SW 1271 (cell line): ENCODE measurements around the gene RDH11.

Experiments used
- DNase-seq, 2 experiments: peaks; one replicate each; lab custom pipeline; 2025; lab: John Stamatoyannopoulos, UW

Gene RDH11

GRCh38 chr14:67650151-67650550 lies 45.4 kb downstream of the RDH11 start:
- no peak for DNase-seq

- no peak for DNase-seq
Observed at GRCh38 chr14:67646131-67646530, 49.4 kb downstream of the RDH11 start.

- DNase-seq: no peak
Observed at GRCh38 chr14:67645414-67645813, 50.1 kb downstream of the RDH11 start.

GRCh38 chr14:67644428-67644827 lies 51.1 kb downstream of the RDH11 start:
- DNase-seq: no peak

- no peak for DNase-seq
Observed at GRCh38 chr14:67643713-67644112, 51.9 kb downstream of the RDH11 start.

GRCh38 chr14:67641902-67642749 lies 53.4 kb downstream of the RDH11 start:
- no peak for DNase-seq

DNA sequence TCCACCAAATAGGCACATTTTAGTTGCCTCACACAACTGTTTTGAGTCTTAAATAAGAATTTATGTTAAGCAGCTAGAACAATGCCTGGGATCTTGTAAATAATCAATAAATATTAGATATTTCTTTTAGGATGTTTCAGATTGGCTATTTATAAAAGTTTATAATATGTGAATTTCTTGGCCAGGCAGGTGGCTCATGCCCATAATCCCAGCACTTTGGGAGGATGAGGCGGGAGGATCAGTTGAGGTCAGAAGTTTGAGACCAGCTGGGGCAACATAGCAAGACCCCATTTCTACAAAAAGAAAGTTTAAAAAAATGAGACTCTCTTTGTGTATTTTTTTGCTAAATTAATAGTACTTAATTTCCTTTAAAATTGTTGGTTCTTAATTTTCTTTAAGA lies 54.1 kb downstream of the RDH11 start:
- no peak for DNase-seq

GRCh38 chr14:67638642-67639041 lies 56.9 kb downstream of the RDH11 start:
- DNase-seq: no peak

DNA sequence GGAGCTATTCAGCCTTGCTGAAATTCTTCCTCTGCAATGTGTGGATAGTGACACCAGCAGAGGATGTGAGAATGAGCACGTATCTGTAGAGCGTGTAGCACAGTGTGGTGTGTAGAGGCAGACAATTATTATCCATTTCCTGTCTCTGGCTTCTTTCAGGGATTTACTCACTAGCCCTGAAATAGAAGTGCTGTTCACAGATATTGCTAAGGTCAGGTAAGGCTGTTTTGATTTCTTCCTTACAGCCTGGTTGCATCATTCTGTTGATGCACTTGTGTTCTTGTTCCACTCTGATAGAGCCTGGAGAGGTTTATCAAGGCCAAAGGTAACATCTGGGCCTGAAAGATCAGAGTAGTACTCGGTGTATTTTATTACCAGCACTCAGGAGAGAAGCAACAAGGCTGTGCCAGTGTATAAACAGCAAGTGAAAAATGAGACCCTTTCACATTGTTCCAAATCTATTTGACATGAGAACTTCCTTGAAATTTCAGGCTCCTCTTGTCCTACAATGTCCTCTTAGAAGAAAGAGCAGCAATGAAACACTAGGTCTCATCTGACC lies 59.1 kb downstream of the RDH11 start:
- DNase-seq: no peak

DNA sequence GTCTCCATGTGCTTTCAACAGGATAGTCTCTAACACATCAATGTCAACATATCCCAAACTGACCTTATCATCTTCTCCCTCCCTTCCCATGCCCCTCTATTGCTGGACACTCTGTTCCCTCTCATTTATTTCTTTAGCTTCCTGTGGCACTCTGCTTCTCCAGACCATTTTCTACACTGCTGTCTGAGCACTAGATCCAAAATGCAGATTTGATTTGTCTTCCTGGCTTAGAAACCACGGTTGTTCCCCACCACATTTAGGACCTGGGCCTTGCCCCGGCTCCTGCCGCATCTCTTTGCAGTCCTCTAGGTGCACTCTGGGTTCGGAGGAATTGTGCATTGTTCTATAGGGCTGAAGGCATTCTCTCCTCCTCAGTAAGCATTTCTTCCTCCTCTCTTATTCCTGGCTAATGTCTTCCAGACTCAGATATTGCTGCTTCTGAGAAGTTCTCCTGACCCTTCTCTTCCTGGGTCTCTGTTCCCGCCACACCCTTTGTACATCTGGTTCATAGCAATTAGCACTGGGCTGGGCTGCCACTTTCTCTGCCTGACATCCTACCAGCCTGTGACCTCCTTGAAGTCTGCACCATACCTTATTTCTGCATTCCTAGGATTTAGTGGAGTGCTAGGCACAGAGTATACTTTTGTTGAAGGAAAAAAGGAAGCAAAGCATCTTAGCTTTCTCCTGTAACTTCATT lies 62.0 kb downstream of the RDH11 start:
- DNase-seq: no peak

DNA sequence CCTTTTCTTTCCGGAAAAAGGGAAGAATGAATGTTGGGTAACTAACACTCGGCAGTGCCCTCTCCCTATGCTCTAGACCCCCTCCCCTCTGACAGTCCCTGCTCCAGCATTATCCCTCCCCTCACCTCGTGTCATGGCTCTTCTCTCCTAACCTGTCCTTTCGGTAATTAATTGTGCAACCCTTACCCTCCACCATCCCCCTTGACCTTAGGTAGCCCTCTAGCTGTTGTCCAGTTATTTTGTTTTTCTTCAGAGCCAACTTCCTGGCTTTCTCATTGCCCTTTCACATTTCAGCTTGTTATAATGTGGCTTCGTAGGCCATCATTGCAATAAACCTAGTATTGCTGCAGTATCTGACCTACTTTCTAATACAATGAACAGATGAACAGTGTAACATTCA lies 64.6 kb downstream of the RDH11 start:
- DNase-seq: no peak

DNA sequence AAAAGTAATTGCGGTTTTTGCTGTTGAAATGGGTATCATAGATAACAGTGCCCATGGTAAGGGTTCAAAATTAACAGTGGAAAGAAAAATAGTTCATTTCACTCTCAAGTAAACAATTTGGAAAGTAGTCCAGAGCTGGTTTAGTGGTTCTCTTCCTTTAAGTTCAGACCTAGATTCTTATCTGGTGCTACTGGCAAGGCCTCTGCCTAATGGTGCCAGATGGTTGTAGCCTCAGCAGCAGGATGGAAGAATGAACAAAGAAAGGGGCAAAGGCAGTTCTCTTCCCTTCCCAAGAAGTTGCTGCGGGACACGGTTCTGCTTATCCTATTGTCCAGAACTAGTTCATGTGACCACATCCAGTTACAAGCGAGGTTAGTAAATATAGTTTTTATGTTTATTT lies 65.4 kb downstream of the RDH11 start:
- no peak for DNase-seq

DNA sequence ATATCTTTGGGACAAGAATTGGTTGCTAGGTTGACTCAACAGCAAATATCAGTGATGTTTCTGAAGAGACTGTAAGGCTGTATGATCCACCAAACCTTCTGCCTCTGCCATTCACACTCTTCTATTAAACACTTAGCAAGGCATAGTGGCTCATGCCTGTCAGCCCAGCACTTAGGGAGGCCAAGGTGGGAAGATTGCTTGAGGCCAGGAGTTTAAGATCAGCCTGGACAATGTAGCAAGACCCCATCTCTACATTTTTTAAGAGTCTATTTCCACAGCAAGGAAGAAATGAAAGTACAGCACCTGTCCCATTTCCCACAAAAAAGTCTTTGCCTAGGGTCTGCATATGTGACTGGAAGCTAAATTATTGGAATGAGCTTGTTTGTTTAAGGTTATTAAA lies 68.0 kb downstream of the RDH11 start:
- no peak for DNase-seq
